HEK293 (cell line): ENCODE measurements around the gene GOLT1A.

Experiments
- GLIS1 ChIP-seq: fragments of 450-650 bp; formaldehyde crosslinking; IDR thresholded peaks from 2 replicates; pipeline ENCODE4 v1.5.1; 2016; ENCODE audit warnings: missing biosample characterization, missing genetic modification characterization
- KLF10 ChIP-seq: fragments of 450-650 bp; IDR thresholded peaks from 2 replicates; pipeline ENCODE4 v1.5.1; 2018; ENCODE audit warnings: missing biosample characterization, mild to moderate bottlenecking, missing genetic modification characterization
- MEIS1 ChIP-seq: sonication (generic); formaldehyde crosslinking; IDR thresholded peaks from 2 replicates; pipeline ENCODE4 v1.8.1; 2022; ENCODE audit warnings: missing genetic modification reagents, mild to moderate bottlenecking, borderline replicate concordance
- TRIM28 ChIP-seq: IDR thresholded peaks from 2 replicates; pipeline ENCODE4 v1.6.1; 2011; ENCODE audit warnings: low read length, control low read depth, borderline replicate concordance
- ZNF121 ChIP-seq: fragments of 450-650 bp; formaldehyde crosslinking; IDR thresholded peaks from 2 replicates; pipeline ENCODE4 v1.5.1; 2016; ENCODE audit warnings: missing biosample characterization, missing genetic modification characterization
- TF ChIP-seq, protein P1 (sequence below): fragments of 450-650 bp; formaldehyde crosslinking; IDR thresholded peaks from 2 replicates; pipeline ENCODE4 v1.5.1; 2016; ENCODE audit warnings: missing biosample characterization, missing genetic modification characterization
- TF ChIP-seq, protein P2 (sequence below): fragments of 450-650 bp; formaldehyde crosslinking; IDR thresholded peaks from 2 replicates; pipeline ENCODE4; 2016; ENCODE audit warnings: missing biosample characterization, missing genetic modification characterization

DNA sequence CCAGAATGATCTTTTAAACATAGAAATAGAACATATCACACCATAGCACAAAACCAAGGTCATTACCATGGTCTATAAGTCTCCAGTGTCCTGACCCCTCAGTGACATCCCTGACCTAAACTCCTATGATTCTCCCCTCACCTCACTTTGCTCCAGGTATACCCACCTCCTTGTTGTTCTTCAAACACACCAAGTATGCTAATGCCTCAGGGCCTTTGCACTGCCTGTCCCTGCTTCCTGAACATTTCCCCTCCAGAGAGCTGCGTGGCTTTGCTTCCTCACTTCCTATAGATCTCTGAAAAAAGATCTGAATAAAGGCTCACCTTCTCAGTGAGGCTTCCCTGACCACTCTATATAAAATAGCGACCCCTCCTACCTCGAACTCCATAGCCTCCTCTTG is 1.1 kb downstream of the GOLT1A start:
- TF ChIP-seq, protein P1, sequence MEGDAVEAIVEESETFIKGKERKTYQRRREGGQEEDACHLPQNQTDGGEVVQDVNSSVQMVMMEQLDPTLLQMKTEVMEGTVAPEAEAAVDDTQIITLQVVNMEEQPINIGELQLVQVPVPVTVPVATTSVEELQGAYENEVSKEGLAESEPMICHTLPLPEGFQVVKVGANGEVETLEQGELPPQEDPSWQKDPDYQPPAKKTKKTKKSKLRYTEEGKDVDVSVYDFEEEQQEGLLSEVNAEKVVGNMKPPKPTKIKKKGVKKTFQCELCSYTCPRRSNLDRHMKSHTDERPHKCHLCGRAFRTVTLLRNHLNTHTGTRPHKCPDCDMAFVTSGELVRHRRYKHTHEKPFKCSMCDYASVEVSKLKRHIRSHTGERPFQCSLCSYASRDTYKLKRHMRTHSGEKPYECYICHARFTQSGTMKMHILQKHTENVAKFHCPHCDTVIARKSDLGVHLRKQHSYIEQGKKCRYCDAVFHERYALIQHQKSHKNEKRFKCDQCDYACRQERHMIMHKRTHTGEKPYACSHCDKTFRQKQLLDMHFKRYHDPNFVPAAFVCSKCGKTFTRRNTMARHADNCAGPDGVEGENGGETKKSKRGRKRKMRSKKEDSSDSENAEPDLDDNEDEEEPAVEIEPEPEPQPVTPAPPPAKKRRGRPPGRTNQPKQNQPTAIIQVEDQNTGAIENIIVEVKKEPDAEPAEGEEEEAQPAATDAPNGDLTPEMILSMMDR (tag by site-specific recombination) = no peak
- no peak for TF ChIP-seq ZNF121 (tag by site-specific recombination)
- TF ChIP-seq, protein P2, sequence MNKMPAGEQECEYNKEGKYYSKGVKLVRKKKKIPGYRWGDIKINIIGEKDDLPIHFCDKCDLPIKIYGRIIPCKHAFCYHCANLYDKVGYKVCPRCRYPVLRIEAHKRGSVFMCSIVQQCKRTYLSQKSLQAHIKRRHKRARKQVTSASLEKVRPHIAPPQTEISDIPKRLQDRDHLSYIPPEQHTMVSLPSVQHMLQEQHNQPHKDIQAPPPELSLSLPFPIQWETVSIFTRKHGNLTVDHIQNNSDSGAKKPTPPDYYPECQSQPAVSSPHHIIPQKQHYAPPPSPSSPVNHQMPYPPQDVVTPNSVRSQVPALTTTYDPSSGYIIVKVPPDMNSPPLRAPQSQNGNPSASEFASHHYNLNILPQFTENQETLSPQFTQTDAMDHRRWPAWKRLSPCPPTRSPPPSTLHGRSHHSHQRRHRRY (tag by site-specific recombination) = no peak
- no peak for TF ChIP-seq TRIM28
- TF ChIP-seq MEIS1 = no peak
- no peak for TF ChIP-seq KLF10 (tag by site-specific recombination)
- no peak for TF ChIP-seq GLIS1 (tag by site-specific recombination)
